SW480 (cell line): ENCODE data around the gene LRP1.

ENCODE experiments used
- DNase-seq: peaks from one replicate; pipeline ENCODE4 v3.0.0-alpha.2; 2016; ENCODE audit warnings: low spot score

Gene LRP1

DNA sequence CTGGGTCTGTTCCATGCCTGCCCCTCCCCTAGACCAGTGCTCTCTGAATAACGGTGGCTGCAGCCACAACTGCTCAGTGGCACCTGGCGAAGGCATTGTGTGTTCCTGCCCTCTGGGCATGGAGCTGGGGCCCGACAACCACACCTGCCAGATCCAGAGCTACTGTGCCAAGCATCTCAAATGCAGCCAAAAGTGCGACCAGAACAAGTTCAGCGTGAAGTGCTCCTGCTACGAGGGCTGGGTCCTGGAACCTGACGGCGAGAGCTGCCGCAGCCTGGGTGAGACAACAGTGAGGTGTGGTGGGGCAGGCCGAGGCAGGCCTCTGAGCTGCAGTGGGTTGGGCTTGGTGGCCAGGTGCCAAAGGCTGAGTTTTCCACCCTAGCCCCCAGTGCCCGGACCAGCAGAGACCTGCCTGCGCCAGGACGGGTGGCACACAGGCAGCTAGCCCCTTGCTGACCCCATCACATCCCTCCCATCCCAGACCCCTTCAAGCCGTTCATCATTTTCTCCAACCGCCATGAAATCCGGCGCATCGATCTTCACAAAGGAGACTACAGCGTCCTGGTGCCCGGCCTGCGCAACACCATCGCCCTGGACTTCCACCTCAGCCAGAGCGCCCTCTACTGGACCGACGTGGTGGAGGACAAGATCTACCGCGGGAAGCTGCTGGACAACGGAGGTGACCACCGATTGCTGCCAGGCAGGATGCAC lies 47.3 kb downstream of the LRP1 start:
- DNase-seq = peak; percentile 70

DNA sequence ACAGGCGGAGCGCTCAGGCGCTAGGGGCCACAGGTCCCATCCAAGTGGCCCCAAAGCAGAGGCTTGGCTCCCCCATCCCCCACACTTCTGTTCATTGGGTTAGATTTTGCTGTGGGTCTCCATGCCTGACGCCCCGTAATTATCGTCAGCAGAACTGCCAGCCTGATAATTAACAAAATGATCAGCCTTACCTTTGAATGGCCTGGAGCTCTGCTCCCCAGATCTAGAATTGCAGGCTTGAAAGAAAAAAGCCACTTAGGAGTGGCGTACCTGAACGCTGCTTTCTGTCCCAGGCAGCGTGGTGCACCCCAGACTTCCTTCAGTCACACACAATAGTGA lies 47.8 kb downstream of the LRP1 start:
- no peak for DNase-seq

DNA sequence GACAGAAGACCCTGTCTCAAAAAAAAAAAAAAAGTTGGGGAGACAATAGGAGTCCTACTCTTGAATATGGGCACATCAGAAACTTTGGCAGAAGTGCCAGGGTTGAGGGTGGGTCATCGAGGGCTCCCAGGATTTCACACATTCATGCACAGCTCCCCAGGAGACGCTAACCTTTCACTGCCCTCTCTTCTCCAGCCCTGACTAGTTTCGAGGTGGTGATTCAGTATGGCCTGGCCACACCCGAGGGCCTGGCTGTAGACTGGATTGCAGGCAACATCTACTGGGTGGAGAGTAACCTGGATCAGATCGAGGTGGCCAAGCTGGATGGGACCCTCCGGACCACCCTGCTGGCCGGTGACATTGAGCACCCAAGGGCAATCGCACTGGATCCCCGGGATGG lies 48.6 kb downstream of the LRP1 start:
- DNase-seq = no peak

DNA sequence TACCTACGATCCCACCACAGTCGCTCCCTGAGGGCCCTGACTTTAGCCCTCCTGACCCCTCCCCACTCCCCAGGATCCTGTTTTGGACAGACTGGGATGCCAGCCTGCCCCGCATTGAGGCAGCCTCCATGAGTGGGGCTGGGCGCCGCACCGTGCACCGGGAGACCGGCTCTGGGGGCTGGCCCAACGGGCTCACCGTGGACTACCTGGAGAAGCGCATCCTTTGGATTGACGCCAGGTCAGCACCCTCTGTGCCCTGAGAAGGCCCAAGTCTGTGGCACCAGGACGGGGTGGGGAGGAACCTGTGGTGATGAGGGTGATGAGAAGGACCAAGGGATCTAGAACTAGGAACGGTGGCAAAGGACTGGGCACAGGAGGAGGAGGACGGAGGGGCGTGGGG lies 49.1 kb downstream of the LRP1 start:
- DNase-seq = no peak

DNA sequence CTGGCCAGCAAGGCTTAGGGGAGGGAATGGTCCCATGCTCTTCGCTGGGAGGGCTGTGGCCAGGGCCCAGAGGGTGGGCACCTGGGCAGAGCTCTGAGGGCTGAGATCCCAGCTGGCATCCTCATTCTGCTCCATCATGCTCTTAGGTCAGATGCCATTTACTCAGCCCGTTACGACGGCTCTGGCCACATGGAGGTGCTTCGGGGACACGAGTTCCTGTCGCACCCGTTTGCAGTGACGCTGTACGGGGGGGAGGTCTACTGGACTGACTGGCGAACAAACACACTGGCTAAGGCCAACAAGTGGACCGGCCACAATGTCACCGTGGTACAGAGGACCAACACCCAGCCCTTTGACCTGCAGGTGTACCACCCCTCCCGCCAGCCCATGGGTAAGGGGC lies 49.9 kb downstream of the LRP1 start:
- DNase-seq = no peak

DNA sequence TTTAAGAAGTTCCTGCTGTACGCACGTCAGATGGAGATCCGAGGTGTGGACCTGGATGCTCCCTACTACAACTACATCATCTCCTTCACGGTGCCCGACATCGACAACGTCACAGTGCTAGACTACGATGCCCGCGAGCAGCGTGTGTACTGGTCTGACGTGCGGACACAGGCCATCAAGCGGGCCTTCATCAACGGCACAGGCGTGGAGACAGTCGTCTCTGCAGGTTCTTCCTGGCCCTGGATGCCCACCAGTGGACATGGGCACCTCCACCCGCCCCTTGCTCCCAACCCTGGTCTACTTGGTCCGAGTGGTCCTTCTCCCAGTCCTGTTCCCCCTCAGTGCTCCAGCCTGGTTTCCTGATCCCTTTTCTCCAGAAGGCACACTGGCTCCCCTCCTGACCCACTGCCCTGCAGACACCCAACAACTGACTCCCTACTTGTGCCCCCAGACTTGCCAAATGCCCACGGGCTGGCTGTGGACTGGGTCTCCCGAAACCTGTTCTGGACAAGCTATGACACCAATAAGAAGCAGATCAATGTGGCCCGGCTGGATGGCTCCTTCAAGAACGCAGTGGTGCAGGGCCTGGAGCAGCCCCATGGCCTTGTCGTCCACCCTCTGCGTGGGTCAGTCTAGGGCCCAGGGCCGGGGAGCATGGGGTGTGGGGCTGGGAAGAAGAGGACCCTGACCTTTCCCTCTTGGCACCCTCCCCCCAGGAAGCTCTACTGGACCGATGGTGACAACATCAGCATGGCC lies 51.2 kb downstream of the LRP1 start:
- no peak for DNase-seq

DNA sequence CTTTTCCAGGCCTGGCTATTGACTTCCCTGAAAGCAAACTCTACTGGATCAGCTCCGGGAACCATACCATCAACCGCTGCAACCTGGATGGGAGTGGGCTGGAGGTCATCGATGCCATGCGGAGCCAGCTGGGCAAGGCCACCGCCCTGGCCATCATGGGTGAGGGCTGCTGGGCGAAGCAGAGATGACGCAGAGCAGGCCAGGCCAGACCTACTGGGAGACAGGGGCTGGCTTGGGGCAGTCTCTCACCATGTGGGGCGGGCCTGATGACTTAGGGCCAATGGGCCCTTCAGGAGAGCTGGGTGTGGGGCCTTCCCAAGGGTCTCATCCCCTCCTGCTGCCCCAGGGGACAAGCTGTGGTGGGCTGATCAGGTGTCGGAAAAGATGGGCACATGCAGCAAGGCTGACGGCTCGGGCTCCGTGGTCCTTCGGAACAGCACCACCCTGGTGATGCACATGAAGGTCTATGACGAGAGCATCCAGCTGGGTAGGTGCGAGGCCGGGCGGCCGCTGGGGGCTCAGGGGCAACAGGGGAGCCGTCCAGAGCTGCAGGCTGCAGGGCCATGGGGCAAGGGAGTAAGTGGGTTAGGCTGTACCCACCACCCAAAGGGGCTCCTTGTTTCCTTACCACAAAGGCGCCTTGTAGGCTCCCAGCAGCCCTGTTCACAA lies 52.2 kb downstream of the LRP1 start:
- DNase-seq = no peak

DNA sequence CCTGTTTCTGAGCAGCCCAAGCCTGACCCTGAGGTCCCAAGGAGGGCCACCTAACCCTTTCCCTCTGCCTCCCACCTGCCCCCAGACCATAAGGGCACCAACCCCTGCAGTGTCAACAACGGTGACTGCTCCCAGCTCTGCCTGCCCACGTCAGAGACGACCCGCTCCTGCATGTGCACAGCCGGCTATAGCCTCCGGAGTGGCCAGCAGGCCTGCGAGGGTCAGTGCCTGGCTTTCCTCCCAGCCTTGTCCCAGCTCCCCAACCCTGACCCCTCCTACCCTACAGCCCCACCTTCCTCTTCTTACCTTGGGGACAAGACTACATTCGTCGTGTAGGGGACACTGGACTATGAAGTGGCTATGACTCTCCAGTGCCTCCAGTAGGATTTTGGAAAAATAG lies 52.8 kb downstream of the LRP1 start:
- no peak for DNase-seq

DNA sequence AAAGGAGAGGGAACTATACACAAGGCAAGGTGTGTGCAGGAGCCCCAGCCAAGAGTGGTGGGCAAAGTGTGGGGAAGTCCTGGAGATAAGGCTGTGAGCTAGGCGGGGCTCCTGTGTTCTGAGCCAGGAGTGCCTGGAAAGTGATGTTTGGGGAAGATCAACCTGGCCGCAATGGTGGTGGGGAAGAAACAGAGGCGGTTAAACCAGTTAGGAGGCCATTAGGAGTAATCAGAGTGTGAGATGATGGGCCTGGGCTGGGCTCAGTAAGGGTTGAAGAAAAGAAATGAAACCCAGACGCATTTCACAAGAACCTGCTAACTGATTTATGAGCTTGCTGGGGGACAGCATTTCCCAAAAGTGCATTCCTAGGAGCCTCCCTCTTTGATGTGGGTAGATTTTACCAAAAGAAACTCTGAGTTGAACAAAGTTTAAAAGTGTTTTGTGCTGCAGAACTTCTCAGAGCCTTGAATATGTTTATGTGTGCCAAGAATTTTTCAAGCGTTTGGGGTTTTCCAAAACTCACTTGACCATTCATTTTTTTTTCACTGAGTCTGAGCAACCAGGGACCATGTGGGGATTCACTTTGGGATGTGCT lies 53.4 kb downstream of the LRP1 start:
- peak; percentile 30 for DNase-seq

DNA sequence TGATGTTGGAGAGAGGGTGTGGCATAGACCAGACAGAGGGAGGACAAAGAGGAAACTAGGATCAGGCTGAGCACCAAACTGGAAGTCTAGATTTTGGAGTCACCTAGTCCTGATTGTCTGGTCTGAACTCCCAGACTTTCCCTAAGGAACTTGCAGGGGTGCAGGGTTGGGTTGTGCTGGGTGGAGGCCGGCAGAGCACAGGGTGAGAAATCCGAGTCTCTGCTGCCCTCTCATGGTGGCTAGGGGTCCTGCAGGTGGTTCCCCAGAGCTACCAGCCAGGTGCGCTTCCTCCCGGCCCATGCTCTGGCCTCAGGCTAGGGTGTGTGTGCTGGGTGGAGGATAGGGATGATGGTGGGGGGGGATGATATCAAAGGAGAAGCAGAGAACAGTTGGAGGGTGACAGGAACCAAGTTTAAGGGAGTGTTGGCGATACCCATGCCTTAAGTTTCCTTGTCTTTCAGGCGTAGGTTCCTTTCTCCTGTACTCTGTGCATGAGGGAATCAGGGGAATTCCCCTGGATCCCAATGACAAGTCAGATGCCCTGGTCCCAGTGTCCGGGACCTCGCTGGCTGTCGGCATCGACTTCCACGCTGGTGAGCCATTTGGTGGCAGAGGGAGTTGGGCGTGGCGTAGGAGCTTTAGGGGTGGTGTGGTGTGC lies 54.8 kb downstream of the LRP1 start:
- DNase-seq = peak; percentile 75

DNA sequence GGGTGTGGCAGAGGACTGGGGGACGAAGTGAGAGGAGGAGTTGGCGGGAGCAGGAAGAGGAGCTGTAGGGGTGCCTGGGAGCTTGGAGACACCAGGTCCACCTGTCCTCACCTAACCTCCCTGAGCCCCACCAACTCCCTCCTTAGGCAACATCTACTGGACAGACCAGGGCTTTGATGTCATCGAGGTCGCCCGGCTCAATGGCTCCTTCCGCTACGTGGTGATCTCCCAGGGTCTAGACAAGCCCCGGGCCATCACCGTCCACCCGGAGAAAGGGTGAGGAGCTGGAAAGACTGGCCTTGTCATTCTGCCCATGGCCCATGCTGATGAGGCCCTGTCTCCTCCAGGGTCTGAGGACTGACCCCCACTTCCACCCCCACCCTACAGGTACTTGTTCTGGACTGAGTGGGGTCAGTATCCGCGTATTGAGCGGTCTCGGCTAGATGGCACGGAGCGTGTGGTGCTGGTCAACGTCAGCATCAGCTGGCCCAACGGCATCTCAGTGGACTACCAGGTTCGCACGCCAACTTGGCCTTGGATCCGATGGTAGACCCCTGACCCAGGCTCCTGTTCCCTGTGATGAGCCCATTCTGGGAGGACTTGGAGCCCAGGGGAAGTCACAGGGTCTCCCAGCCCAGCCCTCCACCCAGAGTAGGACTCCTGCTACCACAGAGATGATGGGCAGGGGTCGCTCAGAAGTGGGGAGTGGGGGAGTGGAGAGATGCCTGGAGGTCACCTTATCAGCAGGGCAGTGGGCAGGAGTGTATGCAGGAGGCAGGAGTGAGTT lies 55.8 kb downstream of the LRP1 start:
- no peak for DNase-seq

DNA sequence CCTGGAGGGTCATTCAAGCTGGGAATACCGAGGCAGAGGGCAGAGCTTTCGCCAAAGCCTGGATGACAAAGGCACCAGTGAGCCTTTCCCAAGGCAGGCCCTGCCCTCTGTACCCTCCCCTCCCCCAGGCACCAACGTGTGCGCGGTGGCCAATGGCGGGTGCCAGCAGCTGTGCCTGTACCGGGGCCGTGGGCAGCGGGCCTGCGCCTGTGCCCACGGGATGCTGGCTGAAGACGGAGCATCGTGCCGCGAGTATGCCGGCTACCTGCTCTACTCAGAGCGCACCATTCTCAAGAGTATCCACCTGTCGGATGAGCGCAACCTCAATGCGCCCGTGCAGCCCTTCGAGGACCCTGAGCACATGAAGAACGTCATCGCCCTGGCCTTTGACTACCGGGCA lies 57.1 kb downstream of the LRP1 start:
- DNase-seq = no peak

DNA sequence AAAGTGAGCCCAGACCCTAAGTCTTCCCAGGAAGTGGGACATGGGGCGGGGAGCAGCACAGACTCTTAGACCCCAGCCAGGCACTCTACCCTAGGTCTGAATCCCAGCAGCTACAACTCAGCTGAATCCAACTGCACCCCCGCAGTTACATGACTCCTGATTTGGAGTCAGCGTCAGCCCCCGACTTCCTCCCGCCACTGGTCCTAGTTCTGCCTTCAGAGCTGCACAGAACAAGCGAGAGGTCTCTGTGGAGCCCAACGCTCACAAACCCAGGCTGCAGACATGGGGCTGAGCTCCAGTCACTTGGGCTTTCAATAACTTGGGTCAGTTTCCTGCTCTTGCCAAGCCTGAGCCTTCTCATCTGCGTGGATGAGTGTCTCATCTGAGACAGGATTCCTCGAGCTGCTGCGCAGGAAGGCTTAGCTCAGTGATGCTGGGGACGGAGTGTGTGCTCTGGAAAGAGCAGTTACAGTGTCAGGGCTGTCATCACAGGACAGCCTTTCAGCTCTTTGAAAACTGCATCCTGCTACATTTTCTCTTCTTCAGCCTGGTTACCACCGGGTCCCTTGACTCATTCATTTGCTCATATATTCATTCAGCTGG lies 57.7 kb downstream of the LRP1 start:
- DNase-seq = no peak

DNA sequence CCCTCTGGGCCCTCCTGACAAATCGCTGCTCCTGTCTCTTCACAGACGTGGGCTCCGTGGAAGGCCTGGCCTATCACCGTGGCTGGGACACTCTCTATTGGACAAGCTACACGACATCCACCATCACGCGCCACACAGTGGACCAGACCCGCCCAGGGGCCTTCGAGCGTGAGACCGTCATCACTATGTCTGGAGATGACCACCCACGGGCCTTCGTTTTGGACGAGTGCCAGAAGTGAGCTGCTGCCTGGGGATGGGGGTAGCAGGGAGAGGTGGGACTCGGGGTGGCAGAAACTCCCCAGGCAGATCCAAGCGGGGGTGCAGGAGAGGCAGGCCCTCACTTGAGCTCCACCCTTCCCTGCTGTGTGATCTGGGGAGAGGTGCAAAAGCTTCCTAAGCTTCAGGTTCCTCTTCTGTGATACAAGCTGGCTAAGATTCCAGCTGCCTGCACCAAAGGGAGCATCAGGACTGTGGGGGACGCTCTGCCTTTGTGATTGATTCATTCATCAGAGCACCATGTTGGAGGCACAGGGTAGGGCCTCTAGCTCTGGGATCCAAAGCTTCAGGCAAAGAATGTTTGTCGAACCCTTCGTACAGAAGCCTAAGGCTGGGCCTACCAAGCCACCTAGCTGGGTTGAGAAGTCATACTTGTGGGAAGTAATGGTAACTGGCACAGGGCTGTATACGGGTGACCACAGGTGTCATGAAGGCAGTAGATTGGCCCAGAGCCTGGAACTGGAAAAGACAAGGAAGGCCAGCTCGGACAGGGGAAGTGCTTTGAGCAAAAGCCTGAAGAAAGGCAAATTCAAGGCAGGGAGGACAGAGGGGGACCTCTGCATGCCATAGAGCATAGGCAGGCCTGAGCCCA lies 59.2 kb downstream of the LRP1 start:
- no peak for DNase-seq

DNA sequence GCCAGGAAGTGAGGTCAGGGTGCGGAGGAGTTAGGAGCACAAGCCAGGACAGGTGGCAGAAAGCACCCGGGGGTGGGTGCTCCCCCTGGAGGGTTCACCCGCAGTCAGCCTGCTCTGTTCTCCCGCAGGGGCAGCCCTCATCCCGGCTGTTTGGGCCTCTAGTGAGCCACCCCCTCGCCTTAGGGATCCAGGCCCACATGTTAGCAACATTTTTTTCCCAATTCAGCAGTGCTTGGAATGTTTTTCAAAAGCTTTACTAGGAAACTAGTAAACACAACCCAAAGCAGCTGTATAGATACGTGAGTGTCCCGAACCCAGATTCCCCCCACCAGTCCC lies 59.8 kb downstream of the LRP1 start:
- no peak for DNase-seq

DNA sequence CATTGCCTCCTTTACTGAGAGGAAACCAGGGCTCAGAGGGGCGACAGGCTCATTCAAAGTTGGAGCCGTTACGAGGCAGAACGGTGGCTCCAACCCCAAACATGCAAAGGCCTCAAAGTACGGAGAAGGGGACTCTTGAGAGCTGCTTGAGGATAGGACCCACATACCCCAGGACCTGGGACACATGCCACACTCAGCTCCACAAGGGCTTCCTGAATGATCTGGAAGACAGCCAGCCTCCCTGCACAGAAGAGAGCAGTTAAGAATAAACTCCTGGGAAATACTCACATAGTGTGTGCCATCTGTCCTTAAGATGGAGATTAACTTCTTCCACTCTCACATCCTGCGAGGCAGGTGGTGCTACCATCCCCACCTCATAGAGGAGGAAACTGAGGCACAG lies 61.8 kb downstream of the LRP1 start:
- DNase-seq = no peak

DNA sequence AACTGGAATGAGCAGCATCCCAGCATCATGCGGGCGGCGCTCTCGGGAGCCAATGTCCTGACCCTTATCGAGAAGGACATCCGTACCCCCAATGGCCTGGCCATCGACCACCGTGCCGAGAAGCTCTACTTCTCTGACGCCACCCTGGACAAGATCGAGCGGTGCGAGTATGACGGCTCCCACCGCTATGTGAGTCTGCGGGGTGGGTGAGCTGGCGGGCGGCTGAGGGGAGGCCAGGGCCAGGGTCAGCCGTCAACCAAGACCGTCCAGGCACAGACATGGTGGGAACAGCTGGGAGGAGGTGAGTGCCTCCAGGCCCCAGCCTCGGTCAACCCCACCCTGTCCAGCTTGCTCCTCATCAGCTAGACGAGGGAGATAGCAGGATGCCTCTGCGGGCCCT lies 62.5 kb downstream of the LRP1 start:
- no peak for DNase-seq

DNA sequence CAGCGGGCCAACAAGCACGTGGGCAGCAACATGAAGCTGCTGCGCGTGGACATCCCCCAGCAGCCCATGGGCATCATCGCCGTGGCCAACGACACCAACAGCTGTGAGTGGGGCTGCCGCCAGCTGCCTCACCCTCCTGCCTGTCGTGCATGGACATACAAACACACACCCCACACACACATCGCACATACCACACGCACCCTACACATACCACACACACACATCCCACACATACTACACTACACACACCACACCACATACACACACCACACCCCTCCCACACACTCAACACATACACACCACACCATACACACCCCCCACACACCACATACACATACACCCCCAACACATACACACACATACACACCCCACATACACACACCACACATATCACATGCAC lies 63.1 kb downstream of the LRP1 start:
- DNase-seq = no peak

DNA sequence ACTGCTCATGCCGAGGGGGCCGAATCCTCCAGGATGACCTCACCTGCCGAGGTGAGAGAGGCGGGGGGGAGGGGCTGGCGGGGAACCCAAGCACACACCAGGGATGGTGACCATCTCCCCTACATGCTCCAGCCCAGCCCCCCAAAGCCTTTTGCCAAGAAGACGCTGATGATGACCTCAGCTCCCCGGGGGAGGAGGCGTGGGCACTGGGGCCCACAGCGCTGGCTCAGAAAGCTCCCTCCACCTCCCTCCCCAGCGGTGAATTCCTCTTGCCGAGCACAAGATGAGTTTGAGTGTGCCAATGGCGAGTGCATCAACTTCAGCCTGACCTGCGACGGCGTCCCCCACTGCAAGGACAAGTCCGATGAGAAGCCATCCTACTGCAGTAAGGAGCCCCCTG lies 64.6 kb downstream of the LRP1 start:
- no peak for DNase-seq

DNA sequence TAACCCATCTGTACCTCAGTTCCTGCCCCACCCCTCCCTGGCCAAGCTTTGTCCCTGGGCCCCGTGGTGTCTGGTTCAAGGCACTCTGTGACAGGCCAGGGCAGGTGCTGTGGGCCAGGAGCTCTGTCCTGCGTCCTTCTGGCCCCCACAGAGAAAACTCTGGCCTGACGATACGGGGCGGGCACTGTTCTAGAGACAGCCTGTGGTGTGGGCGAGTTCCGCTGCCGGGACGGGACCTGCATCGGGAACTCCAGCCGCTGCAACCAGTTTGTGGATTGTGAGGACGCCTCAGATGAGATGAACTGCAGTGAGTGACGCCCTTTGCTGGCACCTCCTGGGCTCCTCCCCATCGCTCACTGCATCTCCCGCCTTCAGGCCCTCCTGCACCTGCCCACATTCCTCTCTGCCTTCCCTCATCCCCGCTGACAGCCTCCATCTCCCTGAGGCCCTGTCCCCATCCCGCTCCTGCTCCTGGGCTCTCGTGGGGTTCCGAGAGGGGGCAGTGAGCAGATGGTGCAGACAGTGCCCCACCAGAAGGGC lies 65.5 kb downstream of the LRP1 start:
- no peak for DNase-seq
